Measurements from ENCODE around the gene SPATA4. TPM values are rescaled to one million over a fixed set of nuclear protein-coding genes. Genes with fewer than 3 reads are reported as not detected.

The SPATA4 gene
- total RNA-seq, 1 experiment from 2014 or later = not detected

GRCh38 chr4:176205299-176205698 is 9.9 kb upstream of the SPATA4 start:
- no peaks in the 10 kb centered on the region for H3K36me3 ChIP-seq
- H3K4me3 ChIP-seq = no peak overlapping the region
- no peaks in the 10 kb centered on the region for H3K9me3 ChIP-seq
- no peaks in the 10 kb centered on the region for H3K27me3 ChIP-seq
- DNase-seq = no peak

GRCh38 chr4:176198316-176198903 is 3.0 kb upstream of the SPATA4 start:
- no peaks in the 10 kb centered on the region for H3K27me3 ChIP-seq
- no peaks in the 10 kb centered on the region for H3K9me3 ChIP-seq
- H3K36me3 ChIP-seq = no peaks in the 10 kb centered on the region
- no peak for DNase-seq
- H3K4me3 ChIP-seq = no peak overlapping the region

GRCh38 chr4:176193938-176194337 is 1.4 kb downstream of the SPATA4 start:
- DNase-seq = peak; percentile 26
- H3K4me3 ChIP-seq = no peak overlapping the region
- H3K9me3 ChIP-seq = no peaks in the 10 kb centered on the region
- no peaks in the 10 kb centered on the region for H3K27me3 ChIP-seq
- no peaks in the 10 kb centered on the region for H3K36me3 ChIP-seq

- no peak overlapping the region for H3K4me3 ChIP-seq
- no peaks in the 10 kb centered on the region for H3K36me3 ChIP-seq
- no peak for DNase-seq
- no peaks in the 10 kb centered on the region for H3K9me3 ChIP-seq
- H3K27me3 ChIP-seq = no peaks in the 10 kb centered on the region
Observed at GRCh38 chr4:176193126-176193525, 2.3 kb downstream of the SPATA4 start.

- no peaks in the 10 kb centered on the region for H3K36me3 ChIP-seq
- DNase-seq = peak; percentile 40
- H3K27me3 ChIP-seq = no peaks in the 10 kb centered on the region
- no peaks in the 10 kb centered on the region for H3K9me3 ChIP-seq
- no peak overlapping the region for H3K4me3 ChIP-seq
Observed at GRCh38 chr4:176191974-176192373, 3.4 kb downstream of the SPATA4 start.

- DNase-seq = peak; percentile 22
- Histone ChIP-seq H3K27me3 (no peaks in the 10 kb centered on the region), H3K36me3 (no peaks in the 10 kb centered on the region), H3K4me3 (no peak overlapping the region), H3K9me3 (no peaks in the 10 kb centered on the region)
Observed at GRCh38 chr4:176189891-176190795, 5.2 kb downstream of the SPATA4 start.

- Histone ChIP-seq H3K4me3 (no peak overlapping the region), H3K9me3 (no peaks in the 10 kb centered on the region), H3K27me3 (no peaks in the 10 kb centered on the region), H3K36me3 (no peaks in the 10 kb centered on the region)
- no peak for DNase-seq
Observed at GRCh38 chr4:176188654-176189053, 6.7 kb downstream of the SPATA4 start.

GRCh38 chr4:176187624-176188023 is 7.8 kb downstream of the SPATA4 start:
- Histone ChIP-seq H3K9me3 (no peaks in the 10 kb centered on the region), H3K36me3 (no peaks in the 10 kb centered on the region), H3K27me3 (no peaks in the 10 kb centered on the region), H3K4me3 (no peak overlapping the region)
- no peak for DNase-seq

- DNase-seq = no peak
- Histone ChIP-seq H3K9me3 (no peaks in the 10 kb centered on the region), H3K36me3 (no peaks in the 10 kb centered on the region), H3K4me3 (no peak overlapping the region), H3K27me3 (no peaks in the 10 kb centered on the region)
Observed at GRCh38 chr4:176186671-176187395, 8.6 kb downstream of the SPATA4 start.

GRCh38 chr4:176186067-176186466 is 9.3 kb downstream of the SPATA4 start:
- H3K4me3 ChIP-seq = no peak overlapping the region
- no peak for DNase-seq
- H3K36me3 ChIP-seq = no peaks in the 10 kb centered on the region
- no peaks in the 10 kb centered on the region for H3K9me3 ChIP-seq
- no peaks in the 10 kb centered on the region for H3K27me3 ChIP-seq

GRCh38 chr4:176185051-176185450 is 10.3 kb downstream of the SPATA4 start:
- Histone ChIP-seq H3K9me3 (no peaks in the 10 kb centered on the region), H3K27me3 (no peaks in the 10 kb centered on the region), H3K4me3 (no peak overlapping the region), H3K36me3 (no peaks in the 10 kb centered on the region)
- DNase-seq = peak; percentile 23

GRCh38 chr4:176163041-176163440 is 32.3 kb downstream of the SPATA4 start:
- Histone ChIP-seq H3K27me3 (no peaks in the 10 kb centered on the region), H3K9me3 (no peaks in the 10 kb centered on the region), H3K36me3 (no peaks in the 10 kb centered on the region), H3K4me3 (no peak overlapping the region)
- DNase-seq = no peak

- peak; percentile 82 for DNase-seq
- Histone ChIP-seq H3K4me3 (no peak overlapping the region), H3K27me3 (no peaks in the 10 kb centered on the region), H3K9me3 (no peaks in the 10 kb centered on the region), H3K36me3 (peaks cover 2% of the 10 kb centered on the region; the same call in 1 of the 2 replicates)
Observed at GRCh38 chr4:176156656-176157055, 38.7 kb downstream of the SPATA4 start.

- Histone ChIP-seq H3K36me3 (peaks cover 2% of the 10 kb centered on the region; the same call in 1 of the 2 replicates), H3K4me3 (no peak overlapping the region), H3K27me3 (no peaks in the 10 kb centered on the region), H3K9me3 (no peaks in the 10 kb centered on the region)
- DNase-seq = no peak
Observed at GRCh38 chr4:176153124-176153523, 42.3 kb downstream of the SPATA4 start.

GRCh38 chr4:176150704-176151103 is 44.7 kb downstream of the SPATA4 start:
- DNase-seq = no peak
- Histone ChIP-seq H3K36me3 (peaks cover 2% of the 10 kb centered on the region; the same call in 1 of the 2 replicates), H3K9me3 (no peaks in the 10 kb centered on the region), H3K27me3 (no peaks in the 10 kb centered on the region), H3K4me3 (no peak overlapping the region)

GRCh38 chr4:176150356-176150682 is 45.1 kb downstream of the SPATA4 start:
- no peak overlapping the region for H3K4me3 ChIP-seq

GRCh38 chr4:176149680-176150355 is 45.6 kb downstream of the SPATA4 start:
- peak; percentile 1 for DNase-seq

More at GRCh38 chr4:176150356-176150682, 45.1 kb downstream of the SPATA4 start:
- Histone ChIP-seq H3K36me3 (peaks cover 2% of the 10 kb centered on the region; the same call in 1 of the 2 replicates), H3K27me3 (no peaks in the 10 kb centered on the region), H3K9me3 (no peaks in the 10 kb centered on the region)
- DNase-seq = no peak

More at GRCh38 chr4:176149680-176150355, 45.6 kb downstream of the SPATA4 start:
- peaks cover 2% of the 10 kb centered on the region; the same call in 1 of the 2 replicates for H3K36me3 ChIP-seq
- H3K27me3 ChIP-seq = no peaks in the 10 kb centered on the region
- no peaks in the 10 kb centered on the region for H3K9me3 ChIP-seq
- H3K4me3 ChIP-seq = no peak overlapping the region

Data from MG63 (cell line).